GM15510 (cell line): Measurements from ENCODE around the gene AKNA.

ENCODE experiments used
- POLR2A ChIP-seq: IDR thresholded peaks from 3 replicates; pipeline ENCODE4 v1.6.1; 2011; ENCODE audit warnings: borderline replicate concordance; ENCODE audit not compliant: insufficient read length; ENCODE audit errors: extremely low read depth

Gene AKNA

GRCh38 chr9:114409103-114409780, 21.5 kb upstream of the AKNA start:
- no peak for TF ChIP-seq POLR2A

DNA sequence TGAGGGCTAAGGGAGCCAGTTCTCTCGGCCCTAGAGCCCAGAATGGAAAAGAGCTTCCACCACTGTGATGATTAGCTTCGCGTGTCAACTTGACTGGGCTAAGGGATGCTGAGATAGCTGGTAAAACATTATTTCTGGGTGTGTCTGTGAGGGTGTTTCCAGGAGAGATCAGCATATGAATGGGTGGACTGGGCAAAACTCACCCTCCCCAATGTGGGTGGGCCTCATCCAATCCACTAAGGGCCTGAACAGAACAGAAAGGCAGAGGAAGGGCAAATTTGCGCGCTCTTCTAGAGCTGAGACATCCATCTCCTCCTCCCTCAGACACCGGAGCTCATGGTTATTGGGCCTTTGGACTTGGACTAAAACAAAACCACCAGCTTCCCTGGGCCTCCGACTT, 20.9 kb upstream of the AKNA start:
- TF ChIP-seq POLR2A: no peak

DNA sequence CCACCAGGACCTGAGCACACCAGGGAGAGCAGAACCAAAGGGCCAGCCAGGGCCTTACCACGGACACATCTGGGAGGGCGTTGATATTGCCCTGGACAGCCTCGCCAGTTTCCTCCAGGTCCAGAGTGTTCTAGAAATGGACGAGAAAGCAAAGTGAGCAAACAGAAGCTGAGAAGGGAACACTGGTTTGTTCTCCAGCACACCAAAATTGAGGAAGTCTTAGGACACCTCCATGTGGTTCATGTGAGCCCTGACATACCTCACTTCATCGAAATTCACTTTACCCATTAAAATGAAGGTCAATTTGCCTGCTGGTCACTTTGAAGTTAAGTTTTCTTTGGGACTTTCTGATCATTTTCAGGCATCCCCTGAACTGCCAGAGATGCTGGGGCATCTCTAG, 20.1 kb upstream of the AKNA start:
- no peak for TF ChIP-seq POLR2A

DNA sequence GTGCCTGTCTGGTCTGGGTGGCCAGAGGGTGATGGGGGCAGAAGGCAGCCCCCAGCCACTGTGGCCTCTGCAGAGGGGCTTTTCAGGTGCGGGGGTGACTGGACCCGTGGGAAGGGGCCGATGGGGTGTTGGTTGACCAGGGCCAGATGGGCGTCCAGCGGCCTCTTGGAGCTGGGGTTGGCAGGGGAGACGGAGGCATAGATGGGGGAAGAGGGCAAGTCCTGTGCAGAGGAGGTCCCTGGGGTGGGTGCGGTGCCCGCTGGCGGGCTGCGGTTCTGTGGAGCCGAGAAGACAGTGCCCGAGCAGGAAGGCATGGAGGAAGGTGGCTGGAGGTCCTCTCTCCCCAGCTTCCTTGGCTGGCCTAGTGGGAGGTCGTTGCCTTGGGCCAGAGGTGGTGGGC, 18.7 kb upstream of the AKNA start:
- TF ChIP-seq POLR2A: no peak

- no peak for TF ChIP-seq POLR2A
Measured at GRCh38 chr9:114405294-114406034, 17.7 kb upstream of the AKNA start.

- TF ChIP-seq POLR2A: no peak
Measured at GRCh38 chr9:114404531-114404930, 16.7 kb upstream of the AKNA start.

GRCh38 chr9:114403153-114403756, 15.5 kb upstream of the AKNA start:
- no peak for TF ChIP-seq POLR2A

- TF ChIP-seq POLR2A: no peak
Measured at GRCh38 chr9:114401344-114401743, 13.6 kb upstream of the AKNA start.

DNA sequence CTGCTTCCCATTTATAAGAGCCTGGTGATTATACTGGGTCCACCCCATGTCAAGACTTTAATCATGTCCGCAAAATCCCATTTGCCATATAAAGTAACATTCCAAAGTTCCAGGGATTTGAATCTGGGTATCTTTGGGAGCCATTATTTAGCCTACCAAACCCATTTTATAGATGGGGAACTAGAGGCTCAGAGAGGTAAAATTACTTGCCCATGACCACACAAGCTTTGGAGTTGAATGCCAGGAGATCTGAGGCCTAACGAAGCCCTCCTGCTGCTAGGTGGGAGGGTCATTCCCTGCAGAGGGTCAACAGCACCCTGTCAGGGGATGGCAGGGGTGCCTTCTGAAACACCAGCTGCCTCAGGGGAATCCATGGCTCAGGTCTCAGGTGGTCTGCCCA, 13.0 kb upstream of the AKNA start:
- no peak for TF ChIP-seq POLR2A

- TF ChIP-seq POLR2A: no peak
Measured at GRCh38 chr9:114400219-114400618, 12.4 kb upstream of the AKNA start.

DNA sequence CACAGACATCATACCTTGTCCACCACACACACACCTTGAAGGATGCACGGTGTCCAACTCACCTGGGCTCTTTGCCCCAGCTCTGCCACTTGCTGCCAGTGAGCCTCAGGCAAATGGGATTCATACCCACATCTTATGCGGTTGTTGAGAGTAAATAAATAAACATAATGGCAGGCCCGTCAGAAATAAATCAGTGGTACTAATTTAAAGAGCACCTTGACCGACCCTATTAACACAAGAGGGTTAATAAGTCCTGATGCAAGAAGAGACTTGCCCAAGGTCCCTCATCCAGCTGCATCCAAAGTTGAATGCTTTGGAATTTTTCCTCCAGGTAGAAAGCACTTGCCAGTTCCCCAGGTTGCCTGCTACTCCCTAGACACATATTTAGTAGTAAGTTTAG, 11.6 kb upstream of the AKNA start:
- TF ChIP-seq POLR2A: no peak

- peak; percentile 59 for TF ChIP-seq POLR2A
Measured at GRCh38 chr9:114397848-114398605, 10.2 kb upstream of the AKNA start.

DNA sequence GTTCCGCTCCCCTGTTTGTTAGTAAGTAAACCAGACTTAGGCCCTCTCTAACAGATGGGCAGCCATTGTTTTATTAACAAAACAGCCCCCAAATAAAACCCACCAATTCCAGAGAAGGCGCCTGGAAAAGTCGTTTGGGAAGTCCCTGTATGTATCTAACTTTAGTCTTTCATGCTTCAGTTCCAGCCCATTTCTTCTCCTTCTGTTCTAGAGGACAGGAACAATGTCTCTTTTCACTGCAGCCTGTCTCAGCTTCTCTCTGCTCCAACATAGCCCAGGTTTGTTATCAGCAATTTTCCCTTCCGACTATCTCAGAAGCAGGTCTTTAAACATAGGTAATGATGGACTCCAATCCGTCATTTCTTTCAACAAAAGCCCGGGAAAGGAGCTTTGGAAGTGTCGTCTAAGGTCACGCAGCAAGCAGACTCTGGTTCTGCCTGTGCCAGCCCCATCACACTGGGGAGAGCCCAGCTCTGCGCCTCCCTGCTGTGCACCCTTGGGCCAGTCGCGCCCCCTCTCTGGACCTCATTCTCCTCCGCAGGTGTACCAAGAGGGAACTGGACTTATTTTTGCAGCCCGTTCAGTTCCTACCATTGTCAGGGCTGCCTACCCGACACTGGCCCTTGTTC, 9.6 kb upstream of the AKNA start:
- TF ChIP-seq POLR2A: no peak

GRCh38 chr9:114396558-114397218, 8.9 kb upstream of the AKNA start:
- no peak for TF ChIP-seq POLR2A
